ENCODE measurements around the gene TLK1.

Gene TLK1

GRCh38 chr2:170999654-171000053 lies 161.0 kb downstream of the TLK1 start:
- no peak for DNase-seq (ENCODE audit: low spot score)

- no peak for DNase-seq (ENCODE audit: low spot score)
These were observed 162.6 kb downstream of the TLK1 start for GRCh38 chr2:170997893-170998597.

- no peak for DNase-seq (ENCODE audit: low spot score)
These were observed 164.4 kb downstream of the TLK1 start for GRCh38 chr2:170996316-170996715.

GRCh38 chr2:170991398-170992182 lies 169.1 kb downstream of the TLK1 start:
- no peak for DNase-seq (ENCODE audit: low spot score)

- no peak for DNase-seq (ENCODE audit: low spot score)
These were observed 174.0 kb downstream of the TLK1 start for GRCh38 chr2:170986566-170987258.

- no peak for DNase-seq (ENCODE audit: low spot score)
These were observed 175.3 kb downstream of the TLK1 start for GRCh38 chr2:170985407-170985806.

- no peak for DNase-seq (ENCODE audit: low spot score)
These were observed 176.6 kb downstream of the TLK1 start for GRCh38 chr2:170984079-170984478.

- DNase-seq (ENCODE audit: low spot score): no peak
These were observed 184.8 kb downstream of the TLK1 start for GRCh38 chr2:170975943-170976270.

- DNase-seq (ENCODE audit: low spot score): no peak
These were observed 185.4 kb downstream of the TLK1 start for GRCh38 chr2:170975127-170975942.

- DNase-seq (ENCODE audit: low spot score): no peak
These were observed 186.2 kb downstream of the TLK1 start for GRCh38 chr2:170974304-170974993.

GRCh38 chr2:170973492-170974303 lies 187.0 kb downstream of the TLK1 start:
- peak; percentile 76 for DNase-seq (ENCODE audit: low spot score)

GRCh38 chr2:170973225-170973491 lies 187.5 kb downstream of the TLK1 start:
- DNase-seq (ENCODE audit: low spot score): no peak

GRCh38 chr2:170972296-170973224 lies 188.1 kb downstream of the TLK1 start:
- DNase-seq (ENCODE audit: low spot score): peak; percentile 33

GRCh38 chr2:170971071-170971470 lies 189.6 kb downstream of the TLK1 start:
- no peak for DNase-seq (ENCODE audit: low spot score)

- no peak for DNase-seq (ENCODE audit: low spot score)
These were observed 190.7 kb downstream of the TLK1 start for GRCh38 chr2:170969872-170970496.

- no peak for DNase-seq (ENCODE audit: low spot score)
These were observed 191.7 kb downstream of the TLK1 start for GRCh38 chr2:170969030-170969429.

- DNase-seq (ENCODE audit: low spot score): no peak
These were observed 192.3 kb downstream of the TLK1 start for GRCh38 chr2:170968205-170969003.

- no peak for DNase-seq (ENCODE audit: low spot score)
These were observed 193.1 kb downstream of the TLK1 start for GRCh38 chr2:170967553-170967952.
